HG03196 (cell line): ENCODE results near the gene RARA.

ENCODE experiments used
- ATAC-seq: cut with Tn5 transposase; IDR thresholded peaks from one replicate; pipeline ENCODE4 v1.9.1; 2021; ENCODE audit not compliant: unreplicated experiment

The RARA gene

GRCh38 chr17:40315678-40316570 is 6.9 kb downstream of the RARA start:
- no peak for ATAC-seq

GRCh38 chr17:40316571-40317344 is 7.8 kb downstream of the RARA start:
- ATAC-seq, result no peak

- no peak for ATAC-seq
These were observed 8.4 kb downstream of the RARA start for GRCh38 chr17:40317345-40317873.

- peak; percentile 47 for ATAC-seq
These were observed 9.2 kb downstream of the RARA start for GRCh38 chr17:40317880-40318829.

- ATAC-seq, result no peak
These were observed 9.9 kb downstream of the RARA start for GRCh38 chr17:40318830-40319391.

- no peak for ATAC-seq
These were observed 10.9 kb downstream of the RARA start for GRCh38 chr17:40319651-40320540.

- no peak for ATAC-seq
These were observed 12.0 kb downstream of the RARA start for GRCh38 chr17:40320756-40321523.

- ATAC-seq, result no peak
These were observed 12.5 kb downstream of the RARA start for GRCh38 chr17:40321524-40321929.

- ATAC-seq, result no peak
These were observed 13.0 kb downstream of the RARA start for GRCh38 chr17:40321961-40322357.

GRCh38 chr17:40322358-40323315 is 13.7 kb downstream of the RARA start:
- ATAC-seq, result peak; percentile 25

GRCh38 chr17:40323391-40324381 is 14.7 kb downstream of the RARA start:
- ATAC-seq, result no peak

GRCh38 chr17:40325156-40326013 is 16.4 kb downstream of the RARA start:
- ATAC-seq, result no peak

- no peak for ATAC-seq
These were observed 17.2 kb downstream of the RARA start for GRCh38 chr17:40326014-40326831.

- no peak for ATAC-seq
These were observed 17.8 kb downstream of the RARA start for GRCh38 chr17:40326832-40327199.
